ENCODE data around the gene GBA2. TPM values are rescaled to one million over a fixed set of nuclear protein-coding genes. Genes with fewer than 3 reads are reported as not detected.

GBA2 gene
- total RNA-seq, 1 donor from 2014 or later: 69.8 TPM

DNA sequence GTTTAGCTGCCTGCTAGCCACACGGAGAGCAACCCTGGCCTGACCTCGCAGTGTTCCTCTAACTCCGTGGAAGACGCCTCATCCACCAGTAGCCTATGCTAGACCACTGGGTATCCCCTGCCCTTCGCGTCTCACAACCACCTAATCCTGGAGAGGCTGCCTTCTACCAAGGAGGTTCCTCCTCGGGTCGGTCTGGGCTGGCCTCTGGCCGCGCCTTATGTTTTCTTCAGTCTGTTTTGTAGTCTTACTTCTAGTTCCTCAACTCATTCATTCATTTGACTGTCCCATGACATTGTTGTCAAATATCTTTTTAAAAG is 57.7 kb downstream of the GBA2 start:
- no peaks in the 10 kb centered on the region for H3K9me3 Mint-ChIP-seq (ENCODE audit: unreplicated experiment)
- H3K4me3 Mint-ChIP-seq (ENCODE audit: unreplicated experiment): peak overlapping the region; percentile 82
- TF ChIP-seq, protein P1, sequence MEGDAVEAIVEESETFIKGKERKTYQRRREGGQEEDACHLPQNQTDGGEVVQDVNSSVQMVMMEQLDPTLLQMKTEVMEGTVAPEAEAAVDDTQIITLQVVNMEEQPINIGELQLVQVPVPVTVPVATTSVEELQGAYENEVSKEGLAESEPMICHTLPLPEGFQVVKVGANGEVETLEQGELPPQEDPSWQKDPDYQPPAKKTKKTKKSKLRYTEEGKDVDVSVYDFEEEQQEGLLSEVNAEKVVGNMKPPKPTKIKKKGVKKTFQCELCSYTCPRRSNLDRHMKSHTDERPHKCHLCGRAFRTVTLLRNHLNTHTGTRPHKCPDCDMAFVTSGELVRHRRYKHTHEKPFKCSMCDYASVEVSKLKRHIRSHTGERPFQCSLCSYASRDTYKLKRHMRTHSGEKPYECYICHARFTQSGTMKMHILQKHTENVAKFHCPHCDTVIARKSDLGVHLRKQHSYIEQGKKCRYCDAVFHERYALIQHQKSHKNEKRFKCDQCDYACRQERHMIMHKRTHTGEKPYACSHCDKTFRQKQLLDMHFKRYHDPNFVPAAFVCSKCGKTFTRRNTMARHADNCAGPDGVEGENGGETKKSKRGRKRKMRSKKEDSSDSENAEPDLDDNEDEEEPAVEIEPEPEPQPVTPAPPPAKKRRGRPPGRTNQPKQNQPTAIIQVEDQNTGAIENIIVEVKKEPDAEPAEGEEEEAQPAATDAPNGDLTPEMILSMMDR (IDR thresholded peaks at IDR 0.05): no peak
- H3K36me3 Mint-ChIP-seq (ENCODE audit: unreplicated experiment): peaks cover 1% of the 10 kb centered on the region
- peak overlapping the region; percentile 93 for H3K27ac Mint-ChIP-seq (ENCODE audit: unreplicated experiment)
- no peak for DNase-seq (ENCODE audit: extremely low spot score, unreplicated experiment)
- H3K27me3 Mint-ChIP-seq (ENCODE audit: unreplicated experiment): no peaks in the 10 kb centered on the region
- peaks cover 41% of the 10 kb centered on the region for H3K4me1 Mint-ChIP-seq (ENCODE audit: unreplicated experiment)

DNA sequence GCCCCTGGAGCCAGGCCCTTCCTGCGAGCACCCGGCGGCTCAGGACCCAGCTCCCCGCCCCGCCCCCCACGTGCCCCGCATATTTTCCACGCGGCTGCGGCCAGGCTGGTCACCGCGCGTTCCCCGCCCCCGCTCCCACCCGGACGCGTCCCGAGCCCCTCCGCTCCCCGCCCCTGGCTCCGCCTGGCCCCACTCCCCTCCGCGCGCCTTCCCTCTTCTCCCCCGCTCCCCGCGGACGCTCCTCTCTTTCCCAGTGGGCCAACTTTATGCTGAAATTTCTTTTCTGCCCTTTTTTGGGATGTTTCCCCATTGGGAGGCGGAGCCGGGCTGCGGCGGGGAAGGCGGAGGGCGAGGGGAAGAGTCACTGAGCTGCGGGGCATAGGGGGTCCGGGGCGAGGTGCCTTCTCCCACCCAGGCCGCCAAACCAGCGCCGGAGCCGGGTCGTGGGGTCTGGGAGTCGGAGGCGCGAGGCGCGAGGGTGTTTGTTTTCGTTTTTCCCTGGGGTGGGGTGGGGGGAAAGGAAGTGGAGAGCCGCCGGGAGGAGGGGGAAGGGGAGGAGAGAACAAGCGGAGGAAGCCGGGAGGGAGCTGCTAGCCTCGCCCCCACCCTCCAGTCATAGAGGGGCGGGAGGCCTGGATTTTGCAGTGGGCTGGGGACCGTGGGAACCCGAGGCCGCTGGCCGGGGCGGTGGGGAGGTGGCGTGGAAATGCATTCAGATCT is 58.3 kb downstream of the GBA2 start:
- DNase-seq (ENCODE audit: extremely low spot score, unreplicated experiment): no peak
- H3K27ac Mint-ChIP-seq (ENCODE audit: unreplicated experiment): peak overlapping the region; percentile 93
- peak overlapping the region; percentile 82 for H3K4me3 Mint-ChIP-seq (ENCODE audit: unreplicated experiment)
- peaks cover 46% of the 10 kb centered on the region for H3K4me1 Mint-ChIP-seq (ENCODE audit: unreplicated experiment)
- H3K9me3 Mint-ChIP-seq (ENCODE audit: unreplicated experiment): no peaks in the 10 kb centered on the region
- H3K36me3 Mint-ChIP-seq (ENCODE audit: unreplicated experiment): peaks cover 4% of the 10 kb centered on the region
- TF ChIP-seq, protein P1 (IDR thresholded peaks at IDR 0.05): no peak
- H3K27me3 Mint-ChIP-seq (ENCODE audit: unreplicated experiment): no peaks in the 10 kb centered on the region

DNA sequence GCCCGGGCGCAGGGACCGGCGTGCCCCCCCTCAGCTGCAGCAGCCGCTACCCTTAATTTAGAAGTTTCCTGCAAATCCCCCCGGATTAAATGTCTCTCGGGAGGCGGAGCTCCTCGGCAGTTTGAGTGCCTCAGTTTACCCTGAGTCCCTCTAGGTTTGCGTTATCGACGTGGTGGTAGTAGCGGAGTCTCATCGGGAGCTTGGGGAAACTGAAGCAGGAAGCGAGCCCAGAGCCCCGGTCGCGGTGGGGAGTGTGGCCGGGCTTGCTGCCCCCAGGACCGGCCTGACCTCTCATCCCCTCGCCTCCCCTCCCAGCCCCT is 58.8 kb downstream of the GBA2 start:
- H3K36me3 Mint-ChIP-seq (ENCODE audit: unreplicated experiment): peaks cover 7% of the 10 kb centered on the region
- TF ChIP-seq, protein P1 (IDR thresholded peaks at IDR 0.05): no peak
- no peaks in the 10 kb centered on the region for H3K9me3 Mint-ChIP-seq (ENCODE audit: unreplicated experiment)
- H3K27ac Mint-ChIP-seq (ENCODE audit: unreplicated experiment): peak overlapping the region; percentile 84
- peaks cover 52% of the 10 kb centered on the region for H3K4me1 Mint-ChIP-seq (ENCODE audit: unreplicated experiment)
- peak overlapping the region; percentile 76 for H3K4me3 Mint-ChIP-seq (ENCODE audit: unreplicated experiment)
- DNase-seq (ENCODE audit: extremely low spot score, unreplicated experiment): no peak
- no peaks in the 10 kb centered on the region for H3K27me3 Mint-ChIP-seq (ENCODE audit: unreplicated experiment)

DNA sequence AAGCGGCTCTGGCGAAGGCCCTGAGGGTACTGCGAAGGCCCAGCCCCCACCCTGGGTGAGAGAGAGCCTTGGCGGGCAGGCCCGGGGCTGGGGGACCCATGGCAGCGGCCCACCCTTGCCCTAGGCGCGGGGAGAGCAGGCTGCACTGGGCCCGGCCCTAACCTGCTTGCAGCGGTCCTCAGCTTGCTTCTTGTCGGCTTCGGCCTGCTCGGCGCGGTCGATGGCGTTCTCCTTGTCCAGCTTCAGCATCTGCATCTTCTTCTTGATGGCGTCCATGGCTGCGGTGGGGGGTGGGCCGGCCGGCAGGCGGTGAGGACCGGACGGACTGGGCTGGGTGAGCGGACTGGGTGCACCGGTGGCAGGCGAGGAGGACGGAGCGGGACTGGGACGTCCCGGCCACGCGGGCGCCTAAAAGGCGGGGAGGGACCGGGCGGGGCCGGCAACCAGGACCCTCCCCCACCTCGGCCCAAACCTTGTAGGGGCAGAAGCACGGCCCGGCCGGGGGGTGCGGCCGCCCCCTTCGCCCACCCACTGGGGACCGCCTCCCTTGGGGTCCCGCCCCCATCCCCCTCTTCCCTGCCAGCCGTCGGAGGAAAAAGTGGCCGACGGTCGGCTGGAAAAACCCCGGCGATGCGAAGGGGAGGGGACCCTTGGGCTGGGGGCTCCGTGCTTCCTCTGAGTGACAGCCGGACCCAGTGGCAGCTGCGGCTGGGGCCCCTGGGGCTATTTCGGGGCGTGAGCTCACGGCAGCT is 59.3 kb downstream of the GBA2 start, which contains the start of gene TPM2:
Gene TPM2, minus strand, starts transcription at position 384 of the 752 bp plus-strand sequence. Its CDS starts 108 bp downstream, at position 276.
- peak; percentile 89 for DNase-seq (ENCODE audit: extremely low spot score, unreplicated experiment)
- TF ChIP-seq, protein P1 (IDR thresholded peaks at IDR 0.05): no peak
- H3K4me3 Mint-ChIP-seq (ENCODE audit: unreplicated experiment): peak within 1 kb of the TSS; percentile 86
- no peaks in the 10 kb centered on the region for H3K9me3 Mint-ChIP-seq (ENCODE audit: unreplicated experiment)
- H3K27me3 Mint-ChIP-seq (ENCODE audit: unreplicated experiment): no peaks in the 10 kb centered on the region
- H3K4me1 Mint-ChIP-seq (ENCODE audit: unreplicated experiment): peaks cover 54% of the 10 kb centered on the region
- H3K27ac Mint-ChIP-seq (ENCODE audit: unreplicated experiment): peak within 1 kb of the TSS; percentile 96
- H3K36me3 Mint-ChIP-seq (ENCODE audit: unreplicated experiment): peaks cover 8% of the 10 kb centered on the region
